Activated CD4-positive, alpha-beta memory T cell treated with anti-CD3 and anti-CD28 coated beads for 36 hours (primary cell): Measurements from ENCODE around the gene KLF1. TPM values are rescaled to one million over a fixed set of nuclear protein-coding genes. Genes with fewer than 3 reads are reported as not detected.
"Not testable (repeated sequence)": the region's sequence is repeated elsewhere in the genome, so short reads cannot be mapped to it uniquely, and the experiment has no call there.

ENCODE experiments used
- CTCF ChIA-PET: fragments of 350-600 bp; sonication (Branson Sonifier 250); formaldehyde crosslinking; loops from one replicate; lab custom pipeline; 2021; ENCODE audit warnings: antibody characterized with exemption, inconsistent platforms; lab: Charles Lee
- POLR2A ChIA-PET: fragments of 350-600 bp; sonication (Branson Sonifier 250); formaldehyde crosslinking; loops from one replicate; lab custom pipeline; 2021; ENCODE audit warnings: antibody characterized with exemption; lab: Charles Lee
- DNase-seq: peaks from one replicate; pipeline ENCODE4 v3.0.0-alpha.2; 2020
- H3K27ac Mint-ChIP-seq: one replicate; pipeline ENCODE4 v1.8.0; 2021; ENCODE audit warnings: mixed read lengths
- H3K27me3 Mint-ChIP-seq: one replicate; pipeline ENCODE4 v1.8.0; 2021; ENCODE audit warnings: mixed read lengths
- H3K36me3 Mint-ChIP-seq: one replicate; pipeline ENCODE4 v1.8.0; 2021; ENCODE audit warnings: mixed read lengths
- H3K4me1 Mint-ChIP-seq: one replicate; pipeline ENCODE4 v1.8.0; 2021; ENCODE audit warnings: low read depth, mixed read lengths
- H3K4me3 Mint-ChIP-seq: one replicate; pipeline ENCODE4 v1.8.0; 2021; ENCODE audit warnings: mild to moderate bottlenecking, mixed read lengths
- H3K9me3 Mint-ChIP-seq: one replicate; pipeline ENCODE4 v1.8.0; 2021; ENCODE audit warnings: mixed read lengths
- intact Hi-C: fragments of 100-400 bp; cut with micrococcal nuclease; formaldehyde crosslinking; loops from one replicate; pipeline ENCODE4 v1.15.1; 2023
- total RNA-seq, 2 experiments: library from RNA; stranded (reverse); gene quantifications; one replicate each; pipeline ENCODE4 v1.2.3, GENCODE V29; 2021

KLF1 gene
- total RNA-seq, 2 experiments from 2014 or later = 0.12 to 0.19 TPM

- H3K9me3 Mint-ChIP-seq, H3K36me3 Mint-ChIP-seq, intact Hi-C loops, H3K27me3 Mint-ChIP-seq, DNase-seq: not testable (repeated sequence)
- CTCF ChIA-PET = interaction anchor here (0.7 to 2.0 kb wide), 12 partner anchors 8 to 219 kb away, joined by 3 to 19 read pairs (median 4); partner anchors contain the start of genes DNASE2, SYCE2 and TRIR
- Mint-ChIP-seq H3K4me3 (peak overlapping the region; percentile 99), H3K27ac (peak overlapping the region; percentile 80), H3K4me1 (peaks cover 29% of the 10 kb centered on the region)
- POLR2A ChIA-PET = interaction anchor here (0.8 to 1.4 kb wide), 10 partner anchors 8 to 156 kb away, joined by 3 to 6 read pairs (median 4); partner anchors contain the start of genes CALR, DNASE2 and TRIR
Measured at GRCh38 chr19:12890299-12890786, 3.3 kb upstream of the KLF1 start.

GRCh38 chr19:12888006-12888603 is 1.1 kb upstream of the KLF1 start:
- ChIA-PET CTCF (interaction anchor here (1.0 kb wide), 1 partner anchor 77 kb away, joined by 4 read pairs; no protein-coding TSS in a partner anchor), POLR2A (interaction anchor here (1.4 kb wide), 1 partner anchor 45 kb away, joined by 3 read pairs; the partner anchor contains the start of gene FARSA)
- peaks cover 2% of the 10 kb centered on the region for H3K36me3 Mint-ChIP-seq
- H3K27ac Mint-ChIP-seq = no peak overlapping the region
- no peak overlapping the region for H3K4me3 Mint-ChIP-seq
- intact Hi-C loops = no loop called here
- DNase-seq = no peak
- H3K27me3 Mint-ChIP-seq = no peaks in the 10 kb centered on the region
- peaks cover 35% of the 10 kb centered on the region for H3K4me1 Mint-ChIP-seq
- H3K9me3 Mint-ChIP-seq = peaks cover 7% of the 10 kb centered on the region

GRCh38 chr19:12886651-12886968 is 391 bp downstream of the KLF1 start:
- no peak for DNase-seq
- ChIA-PET POLR2A (interaction anchor here (1.4 to 1.7 kb wide), 2 partner anchors 27 to 47 kb away, joined by 3 to 4 read pairs; partner anchors contain the start of gene FARSA), CTCF (interaction anchor here (0.6 to 3.0 kb wide), 4 partner anchors 9 to 79 kb away, joined by 3 to 33 read pairs (median 4); no protein-coding TSS in a partner anchor)
- H3K27ac Mint-ChIP-seq = peak overlapping the region; percentile 15
- peak overlapping the region; percentile 27 for H3K4me3 Mint-ChIP-seq
- intact Hi-C loops = no loop called here
- no peaks in the 10 kb centered on the region for H3K27me3 Mint-ChIP-seq
- H3K9me3 Mint-ChIP-seq = peaks cover 9% of the 10 kb centered on the region
- H3K4me1 Mint-ChIP-seq = peaks cover 33% of the 10 kb centered on the region
- H3K36me3 Mint-ChIP-seq = peaks cover 2% of the 10 kb centered on the region

GRCh38 chr19:12885749-12886650 is 1.0 kb downstream of the KLF1 start:
- peaks cover 29% of the 10 kb centered on the region for H3K4me1 Mint-ChIP-seq
- H3K36me3 Mint-ChIP-seq = peaks cover 2% of the 10 kb centered on the region
- peak overlapping the region; percentile 15 for H3K27ac Mint-ChIP-seq
- H3K27me3 Mint-ChIP-seq = no peaks in the 10 kb centered on the region
- intact Hi-C loops = loop anchor here (1.0 kb wide), 2 partner anchors 33 to 79 kb away; partner anchors contain the start of gene SYCE2
- DNase-seq = no peak
- CTCF ChIA-PET = interaction anchor here (0.6 to 3.0 kb wide), 19 partner anchors 9 to 247 kb away, joined by 3 to 33 read pairs (median 4); partner anchors contain the start of genes CALR, RAD23A, RNASEH2A and SYCE2
- POLR2A ChIA-PET = interaction anchor here (1.0 to 1.9 kb wide), 6 partner anchors 13 to 79 kb away, joined by 3 to 10 read pairs (median 6); partner anchors contain the start of genes CALR and FARSA
- peaks cover 9% of the 10 kb centered on the region for H3K9me3 Mint-ChIP-seq
- H3K4me3 Mint-ChIP-seq = peak overlapping the region; percentile 27

- Mint-ChIP-seq H3K36me3 (peaks cover 2% of the 10 kb centered on the region), H3K27ac (peak overlapping the region; percentile 74), H3K4me3 (peak overlapping the region; percentile 86), H3K4me1 (peaks cover 28% of the 10 kb centered on the region), H3K27me3 (no peaks in the 10 kb centered on the region), H3K9me3 (peaks cover 9% of the 10 kb centered on the region)
- intact Hi-C loops = loop anchor here (1.0 kb wide), 2 partner anchors 34 to 80 kb away; partner anchors contain the start of gene SYCE2
- DNase-seq = peak; percentile 96
- POLR2A ChIA-PET = interaction anchor here (1.0 to 1.9 kb wide), 6 partner anchors 12 to 80 kb away, joined by 3 to 10 read pairs (median 6); partner anchors contain the start of genes CALR and FARSA
- CTCF ChIA-PET = interaction anchor here (0.5 to 3.0 kb wide), 32 partner anchors 8 to 1680 kb away, joined by 3 to 33 read pairs (median 4); partner anchors contain the start of genes CALR, GET3, RAD23A and RNASEH2A
Measured at GRCh38 chr19:12884926-12885748, 1.9 kb downstream of the KLF1 start.

GRCh38 chr19:12884627-12884925 is 2.4 kb downstream of the KLF1 start:
- peak overlapping the region; percentile 74 for H3K27ac Mint-ChIP-seq
- H3K36me3 Mint-ChIP-seq = peaks cover 2% of the 10 kb centered on the region
- ChIA-PET POLR2A (interaction anchor here (1.0 to 1.9 kb wide), 5 partner anchors 11 to 81 kb away, joined by 3 to 10 read pairs (median 6); partner anchors contain the start of genes CALR and FARSA), CTCF (interaction anchor here (0.5 to 3.0 kb wide), 26 partner anchors 8 to 1679 kb away, joined by 3 to 33 read pairs (median 4); partner anchors contain the start of genes CALR, GET3, RAD23A and RNASEH2A)
- intact Hi-C loops = no loop called here
- H3K4me1 Mint-ChIP-seq = peaks cover 29% of the 10 kb centered on the region
- no peaks in the 10 kb centered on the region for H3K27me3 Mint-ChIP-seq
- no peak for DNase-seq
- peaks cover 9% of the 10 kb centered on the region for H3K9me3 Mint-ChIP-seq
- H3K4me3 Mint-ChIP-seq = peak overlapping the region; percentile 86

GRCh38 chr19:12884202-12884601 is 2.8 kb downstream of the KLF1 start:
- peak overlapping the region; percentile 86 for H3K4me3 Mint-ChIP-seq
- intact Hi-C loops = no loop called here

GRCh38 chr19:12882589-12882988 is 4.4 kb downstream of the KLF1 start:
- peaks cover 27% of the 10 kb centered on the region for H3K4me1 Mint-ChIP-seq
- no peak for DNase-seq
- H3K9me3 Mint-ChIP-seq = peaks cover 9% of the 10 kb centered on the region
- H3K4me3 Mint-ChIP-seq = peak overlapping the region; percentile 89
- ChIA-PET CTCF (interaction anchor here (0.6 to 2.1 kb wide), 10 partner anchors 8 to 126 kb away, joined by 3 to 10 read pairs (median 3); partner anchors contain the start of gene GCDH), POLR2A (interaction anchor here (0.6 to 1.5 kb wide), 3 partner anchors 8 to 37 kb away, joined by 3 to 4 read pairs (median 3); partner anchors contain the start of gene GCDH)
- peaks cover 12% of the 10 kb centered on the region for H3K36me3 Mint-ChIP-seq
- H3K27me3 Mint-ChIP-seq = no peaks in the 10 kb centered on the region
- no peak overlapping the region for H3K27ac Mint-ChIP-seq
- intact Hi-C loops = no loop called here

More at GRCh38 chr19:12884202-12884601, 2.8 kb downstream of the KLF1 start:
- ChIA-PET CTCF (interaction anchor here (0.9 to 3.0 kb wide), 6 partner anchors 10 to 210 kb away, joined by 3 to 33 read pairs (median 4); partner anchors contain the start of gene CALR), POLR2A (interaction anchor here (1.4 to 1.9 kb wide), 4 partner anchors 11 to 81 kb away, joined by 5 to 10 read pairs (median 8); partner anchors contain the start of genes CALR and FARSA)
- Mint-ChIP-seq H3K27ac (no peak overlapping the region), H3K4me1 (peaks cover 29% of the 10 kb centered on the region), H3K9me3 (peaks cover 9% of the 10 kb centered on the region), H3K27me3 (no peaks in the 10 kb centered on the region), H3K36me3 (peaks cover 4% of the 10 kb centered on the region)
- DNase-seq = no peak

- intact Hi-C loops = no loop called here
- Mint-ChIP-seq H3K27ac (peak within 1 kb of the TSS; percentile 86), H3K9me3 (peaks cover 9% of the 10 kb centered on the region), H3K4me3 (peak within 1 kb of the TSS; percentile 89), H3K36me3 (peaks cover 12% of the 10 kb centered on the region), H3K27me3 (no peaks in the 10 kb centered on the region), H3K4me1 (peaks cover 24% of the 10 kb centered on the region)
- peak; percentile 96 for DNase-seq
- POLR2A ChIA-PET = interaction anchor here (0.8 to 1.5 kb wide), 3 partner anchors 9 to 52 kb away, joined by 3 to 4 read pairs (median 3); partner anchors contain the start of genes FARSA and GCDH
- CTCF ChIA-PET = interaction anchor here (0.5 to 2.1 kb wide), 3 partner anchors 10 to 120 kb away, joined by 5 to 13 read pairs (median 6); partner anchors contain the start of gene GCDH
Measured at GRCh38 chr19:12881172-12881808, 5.7 kb downstream of the KLF1 start, which contains the start of gene DNASE2. TSS of gene DNASE2 (minus strand) at chr19:12881449. CDS start at chr19:12881375, 74 bp downstream.
